Activated T-helper 1 cell treated with anti-CD3 and anti-CD28 coated beads, Interleukin-12 subunit alpha, Interleukin-12 subunit beta, Interleukin-2, Interleukin-4 antibody, amounts not matched to agents 30 ng/mL and 10 ng/mL and 1 ng/mL, durations not matched to agents 14 hours and 24 hours and 36 hours (primary cell): Measurements from ENCODE around the gene SOCS6. TPM values are rescaled to one million over a fixed set of nuclear protein-coding genes. Genes with fewer than 3 reads are reported as not detected.

Experiments
- DNase-seq: peaks from one replicate; pipeline ENCODE4 v3.0.0; 2021; ENCODE audit warnings: low spot score
- H3K27ac Mint-ChIP-seq: one replicate; pipeline ENCODE4 v1.8.0; 2021; ENCODE audit warnings: mild to moderate bottlenecking, mixed read lengths
- H3K27me3 Mint-ChIP-seq: one replicate; pipeline ENCODE4 v1.8.0; 2022; ENCODE audit warnings: mild to moderate bottlenecking, moderate library complexity, mixed read lengths; ENCODE audit not compliant: insufficient read depth
- H3K36me3 Mint-ChIP-seq: one replicate; pipeline ENCODE4 v1.8.0; 2021; ENCODE audit warnings: low read depth, mixed read lengths
- H3K4me1 Mint-ChIP-seq: one replicate; pipeline ENCODE4 v1.8.0; 2021; ENCODE audit warnings: low read depth, mixed read lengths
- H3K4me3 Mint-ChIP-seq: one replicate; pipeline ENCODE4 v1.8.0; 2021; ENCODE audit warnings: mild to moderate bottlenecking, moderate library complexity, mixed read lengths
- H3K9me3 Mint-ChIP-seq: one replicate; pipeline ENCODE4 v1.8.0; 2021; ENCODE audit warnings: mixed read lengths
- intact Hi-C: fragments of 100-400 bp; cut with micrococcal nuclease; formaldehyde crosslinking; loops from one replicate; pipeline ENCODE4 v1.15.1; 2024
- total RNA-seq: library from RNA; stranded (reverse); gene quantifications from 2 replicates; pipeline ENCODE4 v1.2.3, GENCODE V29; 2022

Gene SOCS6
- total RNA-seq, 1 donor from 2014 or later, result 3.9 TPM

DNA sequence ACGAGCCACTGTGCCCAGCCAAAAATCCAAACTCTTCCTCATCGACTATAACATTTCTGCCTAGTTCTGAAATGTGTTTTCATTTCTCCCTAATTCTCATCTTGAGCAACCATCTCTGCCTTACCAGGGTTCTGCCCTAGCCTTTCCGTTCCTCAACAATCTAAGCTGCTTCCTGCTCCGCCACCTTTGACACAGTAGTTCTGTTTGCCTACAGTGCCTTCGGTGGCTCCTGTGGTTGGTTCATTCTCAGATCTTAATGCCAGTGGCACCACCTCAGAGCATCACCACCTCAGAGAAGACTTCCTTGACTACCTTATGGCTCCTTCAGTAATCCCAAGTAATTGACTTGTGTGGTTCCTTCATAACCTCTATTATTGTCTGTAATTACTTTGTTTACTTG, 3.8 kb downstream of the SOCS6 start:
- intact Hi-C loops, result no loop called here
- peaks cover 35% of the 10 kb centered on the region for H3K27me3 Mint-ChIP-seq
- peaks cover 4% of the 10 kb centered on the region for H3K36me3 Mint-ChIP-seq
- no peak overlapping the region for H3K27ac Mint-ChIP-seq
- no peak overlapping the region for H3K4me3 Mint-ChIP-seq
- no peaks in the 10 kb centered on the region for H3K9me3 Mint-ChIP-seq
- no peak for DNase-seq
- peaks cover 9% of the 10 kb centered on the region for H3K4me1 Mint-ChIP-seq

DNA sequence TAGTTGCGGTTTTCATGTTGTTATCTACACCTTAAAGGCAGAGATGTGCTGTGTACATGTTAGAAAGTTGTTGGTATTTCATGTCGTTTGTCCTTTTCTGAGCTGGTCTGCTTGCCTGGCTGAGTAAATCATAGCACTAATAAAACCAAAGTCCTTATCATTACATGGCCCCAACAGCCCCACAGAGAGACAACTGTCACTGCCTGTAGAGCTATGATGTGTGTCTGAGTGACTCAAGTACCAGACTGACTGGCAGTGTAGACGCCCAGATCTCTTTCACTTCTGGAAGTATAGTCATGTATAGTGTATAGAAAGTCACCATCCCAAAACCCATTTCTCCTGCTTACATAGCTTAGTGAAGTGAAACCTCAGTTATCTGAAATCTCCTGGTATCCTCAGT, 4.3 kb downstream of the SOCS6 start:
- H3K9me3 Mint-ChIP-seq, result no peaks in the 10 kb centered on the region
- peaks cover 30% of the 10 kb centered on the region for H3K27me3 Mint-ChIP-seq
- H3K27ac Mint-ChIP-seq, result no peak overlapping the region
- H3K4me1 Mint-ChIP-seq, result peaks cover 9% of the 10 kb centered on the region
- intact Hi-C loops, result no loop called here
- H3K4me3 Mint-ChIP-seq, result no peak overlapping the region
- DNase-seq, result no peak
- peaks cover 4% of the 10 kb centered on the region for H3K36me3 Mint-ChIP-seq

DNA sequence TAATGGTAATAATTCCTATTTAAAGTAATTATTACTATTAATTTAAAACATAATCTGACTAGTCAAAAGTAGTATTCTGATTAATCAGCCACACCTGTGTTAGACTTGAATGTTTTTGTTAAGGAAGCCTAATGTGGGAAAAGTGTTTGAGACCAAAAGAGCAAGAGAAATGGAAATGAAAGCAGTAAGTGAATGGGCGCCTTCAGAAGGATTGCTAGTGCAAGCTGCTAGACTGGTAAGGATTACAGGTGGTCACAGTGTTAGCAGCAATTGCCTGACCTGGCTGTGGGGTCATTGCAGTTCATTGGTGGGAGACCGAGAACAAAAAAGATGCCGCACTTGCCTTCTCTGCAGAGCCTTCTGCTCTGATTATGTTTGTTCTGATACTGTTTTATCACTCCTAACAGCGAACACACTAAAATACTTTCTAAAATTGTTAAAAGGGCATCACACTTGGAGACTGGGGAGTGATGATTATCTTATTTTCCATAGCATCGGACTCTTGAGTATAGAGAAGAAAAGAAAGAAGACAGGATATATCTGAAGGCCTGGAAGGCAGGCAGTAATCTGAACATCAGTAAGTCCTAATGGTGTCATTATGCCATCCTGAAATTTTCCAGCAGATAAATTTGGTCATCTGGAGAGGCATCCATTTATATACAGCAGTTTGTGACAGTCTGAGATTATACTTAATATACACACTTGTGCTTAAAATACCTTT, 5.8 kb downstream of the SOCS6 start:
- intact Hi-C loops, result no loop called here
- peaks cover 30% of the 10 kb centered on the region for H3K27me3 Mint-ChIP-seq

GRCh38 chr18:70295192-70296188, 6.6 kb downstream of the SOCS6 start:
- intact Hi-C loops, result no loop called here
- H3K9me3 Mint-ChIP-seq, result no peaks in the 10 kb centered on the region
- peaks cover 8% of the 10 kb centered on the region for H3K4me1 Mint-ChIP-seq
- no peak overlapping the region for H3K27ac Mint-ChIP-seq
- H3K36me3 Mint-ChIP-seq, result peaks cover 2% of the 10 kb centered on the region
- peaks cover 24% of the 10 kb centered on the region for H3K27me3 Mint-ChIP-seq
- DNase-seq, result no peak
- H3K4me3 Mint-ChIP-seq, result no peak overlapping the region

More for the DNA sequence above, 5.8 kb downstream of the SOCS6 start:
- no peaks in the 10 kb centered on the region for H3K9me3 Mint-ChIP-seq
- H3K4me3 Mint-ChIP-seq, result no peak overlapping the region
- H3K27ac Mint-ChIP-seq, result no peak overlapping the region
- H3K4me1 Mint-ChIP-seq, result peaks cover 9% of the 10 kb centered on the region
- DNase-seq, result no peak
- H3K36me3 Mint-ChIP-seq, result peaks cover 4% of the 10 kb centered on the region

DNA sequence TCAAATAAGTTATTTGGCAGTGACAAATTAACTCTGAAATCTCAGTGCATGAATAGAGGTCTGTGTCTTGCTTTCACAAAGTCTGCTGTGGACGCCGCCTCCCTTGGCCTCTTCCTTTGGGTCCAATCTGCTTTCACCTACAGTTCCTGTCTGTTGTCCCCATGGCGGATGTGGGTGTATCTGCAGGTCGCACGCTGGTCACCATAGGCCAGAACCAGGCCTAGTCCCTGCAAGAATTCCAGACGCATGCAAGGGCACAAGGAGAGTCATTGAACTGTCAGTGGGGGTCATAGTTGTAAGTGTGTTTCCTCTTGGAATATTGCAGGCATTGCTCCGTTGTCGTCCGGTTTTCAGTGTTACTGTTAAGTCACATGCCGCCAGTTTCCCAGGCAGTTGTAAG, 7.4 kb downstream of the SOCS6 start:
- Mint-ChIP-seq H3K36me3 (no peaks in the 10 kb centered on the region), H3K27ac (no peak overlapping the region), H3K9me3 (no peaks in the 10 kb centered on the region), H3K4me3 (no peak overlapping the region), H3K4me1 (no peaks in the 10 kb centered on the region), H3K27me3 (peaks cover 20% of the 10 kb centered on the region)
- intact Hi-C loops, result no loop called here
- no peak for DNase-seq

DNA sequence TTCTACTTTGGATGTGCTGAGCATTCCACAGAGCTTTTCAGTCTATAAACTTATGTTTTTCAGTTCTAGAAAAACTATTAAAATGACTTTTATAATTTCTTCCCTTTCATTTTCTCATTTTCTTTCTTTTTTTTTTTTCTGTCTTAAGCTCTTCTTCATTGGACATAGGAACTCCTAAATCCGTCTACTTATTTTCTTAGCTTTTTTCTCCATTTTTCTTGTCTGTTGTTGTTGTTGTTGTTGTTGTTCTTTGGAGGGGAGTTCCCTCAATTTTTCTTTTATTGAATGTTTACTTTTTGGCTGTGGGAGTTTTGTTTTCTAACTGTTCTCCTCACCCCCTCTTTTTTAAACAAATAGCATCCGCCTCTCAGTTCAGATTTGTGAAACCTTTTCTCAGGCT, 7.9 kb downstream of the SOCS6 start:
- no peak overlapping the region for H3K4me3 Mint-ChIP-seq
- H3K9me3 Mint-ChIP-seq, result no peaks in the 10 kb centered on the region
- DNase-seq, result no peak
- intact Hi-C loops, result no loop called here
- H3K27ac Mint-ChIP-seq, result no peak overlapping the region
- H3K27me3 Mint-ChIP-seq, result peaks cover 17% of the 10 kb centered on the region
- H3K36me3 Mint-ChIP-seq, result no peaks in the 10 kb centered on the region
- H3K4me1 Mint-ChIP-seq, result no peaks in the 10 kb centered on the region

- Mint-ChIP-seq H3K4me3 (no peak overlapping the region), H3K4me1 (no peaks in the 10 kb centered on the region), H3K27me3 (peaks cover 14% of the 10 kb centered on the region), H3K36me3 (no peaks in the 10 kb centered on the region), H3K9me3 (no peaks in the 10 kb centered on the region), H3K27ac (no peak overlapping the region)
- intact Hi-C loops, result no loop called here
- DNase-seq, result no peak
Observed at GRCh38 chr18:70299393-70299792, 10.5 kb downstream of the SOCS6 start.

DNA sequence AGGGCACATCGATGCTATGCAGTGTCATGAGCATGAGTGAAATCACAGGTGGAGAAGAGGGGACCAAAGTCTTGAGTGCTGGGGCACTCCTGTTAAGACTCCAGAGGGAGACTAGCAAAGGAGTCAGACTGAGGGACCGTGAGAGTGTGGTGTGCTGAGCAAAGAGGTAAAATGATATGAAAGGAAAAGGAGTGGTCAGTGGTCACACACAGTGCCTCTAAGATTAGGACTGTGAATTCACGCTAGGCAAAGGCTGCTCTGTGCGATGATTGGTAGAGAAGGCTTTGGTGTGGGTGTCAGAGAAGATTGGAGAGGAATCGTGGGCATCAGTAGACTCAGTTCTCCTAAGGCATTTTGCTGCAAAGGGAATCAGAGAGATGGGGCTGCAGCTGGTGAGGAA, 12.8 kb downstream of the SOCS6 start:
- H3K4me3 Mint-ChIP-seq, result no peak overlapping the region
- no peak overlapping the region for H3K27ac Mint-ChIP-seq
- H3K9me3 Mint-ChIP-seq, result no peaks in the 10 kb centered on the region
- H3K4me1 Mint-ChIP-seq, result no peaks in the 10 kb centered on the region
- intact Hi-C loops, result no loop called here
- H3K36me3 Mint-ChIP-seq, result no peaks in the 10 kb centered on the region
- H3K27me3 Mint-ChIP-seq, result peaks cover 4% of the 10 kb centered on the region
- no peak for DNase-seq

DNA sequence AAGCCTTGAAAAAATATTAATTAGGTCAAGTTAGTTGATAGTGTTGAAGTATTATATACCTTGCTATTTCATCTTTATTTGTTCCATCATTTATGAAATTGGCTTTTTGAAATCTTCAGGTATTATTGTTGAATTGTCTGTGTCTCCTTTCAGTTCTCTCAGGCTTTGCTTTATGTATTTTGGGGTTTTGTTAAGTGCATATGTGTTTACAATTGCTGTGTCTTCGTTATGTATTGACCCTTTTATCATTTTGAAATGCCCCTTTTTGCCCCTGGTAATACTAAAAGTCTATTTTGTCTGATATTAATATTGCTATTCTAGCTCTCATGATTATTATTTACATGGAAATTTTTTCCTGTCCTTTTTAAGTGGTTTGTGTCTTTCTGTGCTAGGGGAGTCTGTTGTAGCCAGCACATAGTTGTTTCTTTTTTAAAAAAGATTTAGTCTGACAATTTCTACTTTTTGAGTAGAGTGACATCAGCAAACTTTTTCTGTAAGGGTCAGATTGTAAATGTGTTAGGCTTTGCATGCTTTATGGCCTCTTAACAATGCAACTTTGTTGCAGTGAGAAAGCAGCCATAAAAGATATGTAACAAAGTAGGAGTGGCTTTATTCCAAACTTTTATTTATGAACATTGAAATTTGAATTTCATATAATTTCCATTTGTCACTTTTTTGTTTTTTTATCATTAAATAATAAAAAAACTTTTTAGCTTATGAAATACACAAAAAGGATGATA, 19.9 kb downstream of the SOCS6 start:
- no peak overlapping the region for H3K27ac Mint-ChIP-seq
- no peaks in the 10 kb centered on the region for H3K36me3 Mint-ChIP-seq
- intact Hi-C loops, result no loop called here
- H3K9me3 Mint-ChIP-seq, result peaks cover 4% of the 10 kb centered on the region
- H3K27me3 Mint-ChIP-seq, result no peaks in the 10 kb centered on the region
- no peak for DNase-seq
- H3K4me1 Mint-ChIP-seq, result no peaks in the 10 kb centered on the region
- no peak overlapping the region for H3K4me3 Mint-ChIP-seq

GRCh38 chr18:70310560-70311320, 21.9 kb downstream of the SOCS6 start:
- no peaks in the 10 kb centered on the region for H3K36me3 Mint-ChIP-seq
- no peaks in the 10 kb centered on the region for H3K27me3 Mint-ChIP-seq
- DNase-seq, result no peak
- no peak overlapping the region for H3K4me3 Mint-ChIP-seq
- H3K27ac Mint-ChIP-seq, result no peak overlapping the region
- no peaks in the 10 kb centered on the region for H3K4me1 Mint-ChIP-seq
- H3K9me3 Mint-ChIP-seq, result peaks cover 4% of the 10 kb centered on the region
- intact Hi-C loops, result no loop called here

DNA sequence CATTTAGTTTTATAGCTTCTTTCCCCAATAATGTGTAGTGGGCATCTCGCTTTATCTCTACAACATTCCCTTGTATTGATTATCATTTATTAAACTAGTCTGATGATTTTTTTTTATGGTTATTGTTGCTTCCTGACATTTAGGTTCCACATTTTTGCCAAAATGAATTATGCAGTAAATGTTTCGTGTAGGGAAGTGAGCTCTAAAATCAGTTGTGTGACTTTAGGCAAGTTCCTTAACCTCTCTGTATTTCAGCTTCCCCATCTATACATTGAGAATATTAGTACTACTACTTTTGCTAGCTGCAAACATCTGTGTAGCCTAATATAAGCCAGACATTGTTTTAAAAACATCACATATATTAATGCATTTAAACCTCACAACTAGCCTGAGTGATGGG, 22.9 kb downstream of the SOCS6 start:
- H3K4me3 Mint-ChIP-seq, result no peak overlapping the region
- H3K27me3 Mint-ChIP-seq, result no peaks in the 10 kb centered on the region
- no peak overlapping the region for H3K27ac Mint-ChIP-seq
- intact Hi-C loops, result no loop called here
- DNase-seq, result no peak
- H3K4me1 Mint-ChIP-seq, result no peaks in the 10 kb centered on the region
- no peaks in the 10 kb centered on the region for H3K36me3 Mint-ChIP-seq
- peaks cover 4% of the 10 kb centered on the region for H3K9me3 Mint-ChIP-seq

GRCh38 chr18:70313640-70314039, 24.8 kb downstream of the SOCS6 start:
- intact Hi-C loops, result no loop called here
- Mint-ChIP-seq H3K9me3 (peaks cover 2% of the 10 kb centered on the region), H3K27me3 (no peaks in the 10 kb centered on the region), H3K36me3 (no peaks in the 10 kb centered on the region), H3K27ac (no peak overlapping the region), H3K4me1 (no peaks in the 10 kb centered on the region), H3K4me3 (no peak overlapping the region)
- DNase-seq, result no peak
